H1 (cell line): ENCODE measurements around the gene MYO16. TPM values are rescaled to one million over a fixed set of nuclear protein-coding genes. Genes with fewer than 3 reads are reported as not detected.

Source experiments
- CBX8 ChIP-seq: fragments of 300-800, 300-1000 bp; sonication (generic); IDR thresholded peaks from 2 replicates; pipeline ENCODE4 v1.7.1; 2016; ENCODE audit warnings: low read depth, low read length, borderline replicate concordance
- KDM1A ChIP-seq: fragments of 200-600, 300-600 bp; sonication (generic); IDR thresholded peaks from 2 replicates; pipeline ENCODE4 v1.7.1; 2016; ENCODE audit warnings: mild to moderate bottlenecking, low read length, borderline replicate concordance
- TAF1 ChIP-seq: IDR thresholded peaks from 2 replicates; pipeline ENCODE4 v1.6.1; 2011; ENCODE audit warnings: mild to moderate bottlenecking, low read depth, low read length
- polyA plus RNA-seq, 7 experiments: library from polyadenylated mRNA; depleted of rRNA in 3 of 7; stranded (reverse) in 5 of 7; unstranded in 2 of 7; fragments of >200 nt in 5 of 7; fragments of 200-250 nt in 2 of 7; gene quantifications; 1 replicate in 5 of 7; 2 replicates in 1 of 7; 4 replicates in 1 of 7; pipeline versions ENCODE4 v1.2.1 to v1.2.3, GENCODE V29; 2011 to 2013; ENCODE audit warnings: missing spikeins in 2 of 7, mixed read lengths in 2 of 7
- total RNA-seq: library from RNA; stranded (reverse); fragmentation: NEBNext Ultra II Directional; extraction: Animal tissue kit (Norgen Biotek cat#: 25700); gene quantifications from 2 replicates; pipeline ENCODE4 v1.2.1, GENCODE V29; 2021
- TF ChIP-seq, protein P1 (sequence below): IDR thresholded peaks from 2 replicates; pipeline ENCODE4 v1.6.1; 2012; ENCODE audit warnings: low read length, inconsistent platforms
- TF ChIP-seq, protein P2 (sequence below): IDR thresholded peaks from 2 replicates; pipeline ENCODE4 v1.6.1; 2011; ENCODE audit warnings: low read depth, mild to moderate bottlenecking, low read length; ENCODE audit not compliant: insufficient read depth

Gene MYO16
- total and polyA plus RNA-seq, 2 of the 8 experiments (the other 6 are each of a cell fraction or from before 2014, with no cell fraction given), result 0.02 to 0.22 TPM

DNA sequence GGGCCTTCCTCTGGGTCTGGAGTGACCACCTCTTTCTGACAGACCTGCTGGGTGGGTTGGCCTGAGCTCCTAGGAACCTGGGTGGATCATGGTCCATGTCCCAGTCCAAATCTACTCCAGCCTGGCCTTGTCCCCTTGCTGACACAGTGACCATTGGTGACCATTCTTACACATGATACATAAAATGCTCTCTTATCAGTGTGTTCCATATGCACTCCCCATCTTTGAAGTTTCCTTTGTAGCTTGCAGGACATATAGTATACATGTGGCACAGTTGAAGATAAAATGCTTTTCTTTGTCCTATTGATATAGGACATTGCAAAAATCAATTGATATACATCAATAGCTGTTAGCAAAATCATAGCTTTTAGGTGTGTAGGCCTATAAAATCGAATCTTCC, 291.8 kb downstream of the MYO16 start (continued):
- TF ChIP-seq, protein P1, sequence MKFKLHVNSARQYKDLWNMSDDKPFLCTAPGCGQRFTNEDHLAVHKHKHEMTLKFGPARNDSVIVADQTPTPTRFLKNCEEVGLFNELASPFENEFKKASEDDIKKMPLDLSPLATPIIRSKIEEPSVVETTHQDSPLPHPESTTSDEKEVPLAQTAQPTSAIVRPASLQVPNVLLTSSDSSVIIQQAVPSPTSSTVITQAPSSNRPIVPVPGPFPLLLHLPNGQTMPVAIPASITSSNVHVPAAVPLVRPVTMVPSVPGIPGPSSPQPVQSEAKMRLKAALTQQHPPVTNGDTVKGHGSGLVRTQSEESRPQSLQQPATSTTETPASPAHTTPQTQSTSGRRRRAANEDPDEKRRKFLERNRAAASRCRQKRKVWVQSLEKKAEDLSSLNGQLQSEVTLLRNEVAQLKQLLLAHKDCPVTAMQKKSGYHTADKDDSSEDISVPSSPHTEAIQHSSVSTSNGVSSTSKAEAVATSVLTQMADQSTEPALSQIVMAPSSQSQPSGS, result no peak
- TF ChIP-seq, protein P2, sequence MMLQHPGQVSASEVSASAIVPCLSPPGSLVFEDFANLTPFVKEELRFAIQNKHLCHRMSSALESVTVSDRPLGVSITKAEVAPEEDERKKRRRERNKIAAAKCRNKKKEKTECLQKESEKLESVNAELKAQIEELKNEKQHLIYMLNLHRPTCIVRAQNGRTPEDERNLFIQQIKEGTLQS, result no peak
- TF ChIP-seq TAF1 (no peak), CBX8 (no peak), KDM1A (no peak)
- TF ChIP-seq, all 59 proteins: peak for 0
